ENCODE measurements around the gene SENP8. TPM values are rescaled to one million over a fixed set of nuclear protein-coding genes. Genes with fewer than 3 reads are reported as not detected.

The SENP8 gene
- total and polyA plus RNA-seq, 2 of the 4 experiments (the other 2 are of a cell fraction), result 1.6 to 2.9 TPM

DNA sequence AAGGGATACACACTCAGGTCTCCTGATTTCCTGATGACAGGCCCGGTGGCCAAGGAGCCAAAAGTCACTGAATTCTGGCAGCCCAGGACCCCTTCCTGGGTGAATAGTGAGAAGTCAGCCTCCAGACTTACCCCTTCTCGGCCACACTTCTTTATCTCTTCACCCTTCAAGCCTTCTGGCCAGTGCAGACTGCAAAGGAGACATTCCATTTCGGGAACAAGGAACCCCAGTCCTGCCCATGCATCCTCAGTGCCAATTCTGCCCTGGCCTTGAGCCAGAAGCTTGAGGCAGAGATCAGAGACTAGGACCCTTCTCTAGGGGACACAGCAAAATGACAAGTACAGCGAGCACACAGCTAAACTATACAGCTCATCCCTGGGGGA is 50.6 kb downstream of the SENP8 start:
- Histone ChIP-seq H3K4me3 (ENCODE audit: insufficient read depth, low read depth, low read length) (no peak overlapping the region), H3K27me3 (ENCODE audit: control insufficient read depth, insufficient read depth, low read length) (peaks cover 66% of the 10 kb centered on the region), H3K9me1 (ENCODE audit: insufficient read depth, low read length) (no peaks in the 10 kb centered on the region; the same call in none of the 2 replicates), H4K8ac (ENCODE audit: low read depth in 2 of 2, low read length in 2 of 2) (no peak overlapping the region), H2BK120ac (ENCODE audit: low read depth, low read length) (no peak overlapping the region), H2BK20ac (ENCODE audit: low read depth, low read length) (no peak overlapping the region), H2BK15ac (ENCODE audit: low read depth, low read length) (no peak overlapping the region), H3K27ac (ENCODE audit: insufficient read depth, low read length) (no peak overlapping the region), H3K4ac (ENCODE audit: low read depth, low read length) (no peak overlapping the region), H2AK9ac (replicated peaks; ENCODE audit: low read depth, low read length, poor library complexity) (no peak overlapping the region), H2BK5ac (ENCODE audit: low read depth, low read length, poor library complexity, severe bottlenecking) (no peak overlapping the region), H4K5ac (ENCODE audit: low read depth, low read length) (no peak overlapping the region), H4K91ac (ENCODE audit: insufficient read depth, low read depth, low read length) (no peak overlapping the region), H2AK5ac (ENCODE audit: low read depth, low read length) (no peak overlapping the region), H3K36me3 (ENCODE audit: control insufficient read depth, insufficient read depth, low read length) (no peaks in the 10 kb centered on the region), H3K56ac (ENCODE audit: extremely low read depth, insufficient read depth, low read length) (no peak overlapping the region), H3K18ac (ENCODE audit: low read depth, low read length) (no peak overlapping the region), H3K9ac (ENCODE audit: low read depth, low read length) (no peak overlapping the region), H4K20me1 (ENCODE audit: insufficient read depth, low read length) (no peaks in the 10 kb centered on the region), H3K23ac (ENCODE audit: low read depth, low read length) (no peak overlapping the region), H3K14ac (replicated peaks; ENCODE audit: low read depth, low read length) (no peak overlapping the region), H3K79me1 (ENCODE audit: low read depth in 1 of 2, low read length in 2 of 2) (no peaks in the 10 kb centered on the region), H3K9me3 (ENCODE audit: control insufficient read depth, insufficient read depth, low read length) (no peaks in the 10 kb centered on the region), H2AFZ (replicated peaks; ENCODE audit: low read length, poor library complexity) (peak overlapping the region; percentile 64), H3K4me1 (ENCODE audit: control insufficient read depth, insufficient read depth, low read length) (peaks cover 12% of the 10 kb centered on the region), H3K4me2 (ENCODE audit: low read depth, low read length) (no peak overlapping the region)
- dilution Hi-C loops (cut with HindIII; ENCODE audit: low sequenced_read_pairs, unreplicated experiment), result no loop called here
- no peak for DNase-seq
- BruUV-seq (replicated peaks), result no TSS peak
- peak; percentile 48 for ATAC-seq (ENCODE audit: low read depth)
- POLR2A ChIA-PET (ENCODE audit: unreplicated experiment), result no interaction called here
- in situ Hi-C loops (cut with MboI; ENCODE audit: low sequenced_read_pairs), result no loop called here
- CTCF ChIA-PET, result interaction anchor here (0.9 kb wide), 1 partner anchor 416 kb away, joined by 3 read pairs; no protein-coding TSS in a partner anchor
- no CpG with 5 or more reads among the region's 4 CpGs for WGBS, 2 experiments (ENCODE audit: extremely low coverage in 2 of 2, insufficient read length in 1 of 2)
- TF ChIP-seq RCOR1 (IDR thresholded peaks at IDR 0.05; ENCODE audit: insufficient replicate concordance, low read length) (no peak), CEBPB (IDR thresholded peaks at IDR 0.05; ENCODE audit: low read depth, low read length) (no peak), RAD21 (IDR thresholded peaks at IDR 0.05; ENCODE audit: low read length) (no peak)
- intact Hi-C loops (cut with micrococcal nuclease), result no loop called here

Measured in IMR-90 (cell line).